Heart left ventricle (tissue), 13 donors: Measurements from ENCODE around the gene TRIM14.

Source experiments
- CTCF ChIP-seq, 12 donors: fragments of 200-600 bp; sonication (generic) in 4 of 12; IDR thresholded peaks; one replicate each; pipeline versions ENCODE4 v1.5.0 to v1.8.0; 2018 to 2022; ENCODE audit warnings: antibody characterized with exemption in 12 of 12, mild to moderate bottlenecking in 5 of 12
- POLR2A ChIP-seq, 2 donors: fragments of 450-650 bp; IDR thresholded peaks; one replicate each; pipeline ENCODE4 v1.6.1; 2017; ENCODE audit warnings: antibody characterized with exemption in 2 of 2, mild to moderate bottlenecking in 2 of 2, moderate library complexity in 2 of 2
- donor health status: ischemic (EF 13 %, LVEDD 7.1; RV severe dilation, severe dysfunction).
- donor health status: DM: no; HTN: yes; CAD: no.
- donor health status: DM: no; HTN: no; CAD: no.
- donor health status: ischemic (EF 25% LVEDD 6.9; RV normal size, moderate dysfunction).
- donor health status: ischemic (EF 25% LVEDD 5.7; RV mildly dilated, moderate dysfunction).
- donor health status: ischemic (EF 35%, LVEDD 5.7; RV mildly dilated, moderate dysfunction).
- donor health status: nonischemic (EF 11% LVEDD 7.7; RV severe dilation, severe dysfunction).
- donor health status: DM: yes; HTN: yes; CAD: no.
- donor health status: PGD.
- donor health status: ischemic (EF 29% LVEDD 5.4; RV normal size, mild dysfunction).
- donor health status: nonischemic (EF 23%, LVEDD 6.1; RV moderate dilation, normal function).

- no peak for TF ChIP-seq CTCF (IDR thresholded peaks at IDR 0.05)
- no peak for TF ChIP-seq POLR2A (IDR thresholded peaks at IDR 0.05)
Measured at GRCh38 chr9:98038958-98039357, 80.1 kb downstream of the TRIM14 start.
